Smooth muscle cell (in vitro differentiated cells): Measurements from ENCODE around the gene FOXA3. TPM values are rescaled to one million over a fixed set of nuclear protein-coding genes. Genes with fewer than 3 reads are reported as not detected.

Experiments used
- DNase-seq: peaks from one replicate; lab custom pipeline; 2025; ENCODE audit not compliant: unreplicated experiment; lab: John Stamatoyannopoulos, UW
- H2AFZ ChIP-seq: fragments of 200-600 bp; sonication (generic); 2 replicates; pipeline ENCODE4 v1.6.0; 2016; ENCODE audit warnings: antibody characterized with exemption, low read depth, mild to moderate bottlenecking
- H3F3A ChIP-seq: fragments of 200-600 bp; sonication (generic); 2 replicates; pipeline ENCODE4 v1.6.0; 2017; ENCODE audit warnings: antibody characterized with exemption, low read depth
- H3K27ac ChIP-seq: fragments of 200-600 bp; sonication (generic); 2 replicates; pipeline ENCODE4 v1.5.1; 2016; ENCODE audit warnings: low read depth, mild to moderate bottlenecking
- H3K27me3 ChIP-seq: fragments of 200-600 bp; sonication (generic); 2 replicates; pipeline ENCODE4 v1.6.1; 2016; ENCODE audit warnings: low read depth, mild to moderate bottlenecking
- H3K36me3 ChIP-seq: fragments of 200-600 bp; sonication (generic); 2 replicates; pipeline ENCODE4 v1.5.1; 2016; ENCODE audit warnings: low read depth
- H3K4me1 ChIP-seq: fragments of 200-600 bp; sonication (generic); 2 replicates; pipeline ENCODE4 v1.5.1; 2016; ENCODE audit warnings: low read depth
- H3K4me2 ChIP-seq: fragments of 200-600 bp; sonication (generic); 2 replicates; pipeline ENCODE4 v1.6.0; 2016; ENCODE audit warnings: mild to moderate bottlenecking
- H3K4me3 ChIP-seq: fragments of 200-600 bp; sonication (generic); 2 replicates; pipeline ENCODE4 v1.5.1; 2016; ENCODE audit warnings: mild to moderate bottlenecking
- H3K79me2 ChIP-seq: fragments of 200-600 bp; sonication (generic); 2 replicates; pipeline ENCODE4 v1.6.0; 2016; ENCODE audit warnings: low read depth, mild to moderate bottlenecking
- H3K9ac ChIP-seq: fragments of 200-600 bp; sonication (generic); 2 replicates; pipeline ENCODE4 v1.6.0; 2016; ENCODE audit warnings: low read depth
- H3K9me3 ChIP-seq: fragments of 200-600 bp; sonication (generic); replicated peaks from 2 replicates; pipeline ENCODE4 v1.5.1; 2016; ENCODE audit warnings: low read depth
- H4K20me1 ChIP-seq: fragments of 200-600 bp; sonication (generic); 2 replicates; pipeline ENCODE4 v1.6.0; 2016; ENCODE audit warnings: low read depth
- CTCF ChIP-seq: fragments of 200-600 bp; sonication (generic); IDR thresholded peaks from 2 replicates; pipeline ENCODE4 v1.5.1; 2017; ENCODE audit warnings: borderline replicate concordance, mild to moderate bottlenecking, antibody characterized with exemption; ENCODE audit not compliant: insufficient read depth, poor library complexity, severe bottlenecking
- WGBS: methylation state at CpG from one replicate; pipeline ENCODE4 v1.1.7; 2016; ENCODE audit warnings: low lambda C conversion rate; 5-methylcytosine and 5-hydroxymethylcytosine counted together
- polyA plus RNA-seq: library from polyadenylated mRNA; unstranded; fragments of >200 nt; fragmentation: Nextera tagmentation; extraction: Ambion mirVana; gene quantifications from 2 replicates; pipeline ENCODE4 v1.2.1, GENCODE V29; 2016
- total RNA-seq: library from RNA; depleted of rRNA; stranded (reverse); fragments of >200 nt; gene quantifications from 2 replicates; pipeline ENCODE4 v1.2.3, GENCODE V29; 2014

FOXA3 gene
- total and polyA plus RNA-seq, 2 experiments from 2014 or later = 0.50 to 0.76 TPM

GRCh38 chr19:45825263-45825605 is 38.9 kb upstream of the FOXA3 start:
- H3K4me2 ChIP-seq = no peak overlapping the region
- no peak for TF ChIP-seq CTCF
- no peaks in the 10 kb centered on the region for H3K9me3 ChIP-seq
- no peak overlapping the region for H2AFZ ChIP-seq
- no peaks in the 10 kb centered on the region for H4K20me1 ChIP-seq
- no peaks in the 10 kb centered on the region for H3K27me3 ChIP-seq
- no peak overlapping the region for H3K4me3 ChIP-seq
- DNase-seq = no peak
- no peaks in the 10 kb centered on the region for H3K79me2 ChIP-seq
- H3K36me3 ChIP-seq = no peaks in the 10 kb centered on the region
- WGBS = 99% methylated on average over 8 of the region's 8 CpGs
- no peaks in the 10 kb centered on the region for H3K4me1 ChIP-seq
- H3F3A ChIP-seq = no peaks in the 10 kb centered on the region
- H3K27ac ChIP-seq = no peak overlapping the region
- no peak overlapping the region for H3K9ac ChIP-seq

GRCh38 chr19:45825917-45826893 is 37.9 kb upstream of the FOXA3 start:
- Histone ChIP-seq H3K36me3 (no peaks in the 10 kb centered on the region), H3K79me2 (no peaks in the 10 kb centered on the region), H3K27ac (no peak overlapping the region), H3F3A (no peaks in the 10 kb centered on the region), H3K9me3 (no peaks in the 10 kb centered on the region), H3K27me3 (no peaks in the 10 kb centered on the region), H4K20me1 (no peaks in the 10 kb centered on the region), H3K4me2 (no peak overlapping the region), H3K9ac (no peak overlapping the region), H2AFZ (no peak overlapping the region), H3K4me1 (no peaks in the 10 kb centered on the region), H3K4me3 (no peak overlapping the region)
- no peak for TF ChIP-seq CTCF
- 93% methylated on average over 21 of the region's 22 CpGs for WGBS
- no peak for DNase-seq

- H3K9me3 ChIP-seq = no peaks in the 10 kb centered on the region
- no peaks in the 10 kb centered on the region for H3K27me3 ChIP-seq
- no peak overlapping the region for H3K4me3 ChIP-seq
- WGBS = 97% methylated on average over 10 of the region's 11 CpGs
- H4K20me1 ChIP-seq = no peaks in the 10 kb centered on the region
- H3K36me3 ChIP-seq = no peaks in the 10 kb centered on the region
- H3K27ac ChIP-seq = no peak overlapping the region
- no peak overlapping the region for H2AFZ ChIP-seq
- H3K9ac ChIP-seq = no peak overlapping the region
- H3K4me2 ChIP-seq = no peak overlapping the region
- no peak for DNase-seq
- no peaks in the 10 kb centered on the region for H3F3A ChIP-seq
- no peak for TF ChIP-seq CTCF
- H3K4me1 ChIP-seq = no peaks in the 10 kb centered on the region
- no peaks in the 10 kb centered on the region for H3K79me2 ChIP-seq
Measured at GRCh38 chr19:45826934-45827333, 37.2 kb upstream of the FOXA3 start.
